ENCODE results near the gene CCDC69.
A peak's percentile ranks its signal among the peaks of the same experiment; 100 is the strongest.
"Not testable (repeated sequence)": the region's sequence is repeated elsewhere in the genome, so short reads cannot be mapped to it uniquely, and the experiment has no call there.

Gene CCDC69

DNA sequence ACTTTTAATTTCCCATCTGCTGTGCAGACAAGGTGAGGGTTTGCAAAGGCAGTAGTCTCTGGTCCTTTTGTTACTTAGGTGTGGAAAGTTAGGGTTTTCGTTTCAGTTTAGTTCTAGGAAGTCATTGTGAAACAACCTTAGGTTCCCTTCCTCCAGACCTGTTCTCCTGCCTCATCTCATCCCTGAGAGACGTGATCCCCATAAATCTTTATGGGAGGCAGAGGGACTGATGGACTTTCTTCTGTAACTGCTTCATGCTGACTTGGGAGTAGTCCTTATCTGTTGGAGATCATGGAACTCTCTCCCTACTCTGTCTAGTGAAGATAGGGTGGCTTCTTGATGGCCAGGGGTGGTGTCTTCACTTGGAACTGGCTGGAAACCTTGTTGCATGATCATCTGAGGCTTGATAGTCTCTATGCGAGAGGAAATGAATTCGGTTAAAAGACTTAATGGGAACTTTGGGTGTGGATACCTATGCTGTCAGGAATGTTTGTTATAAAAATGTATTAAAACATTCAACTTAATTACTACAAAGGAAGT lies 21.9 kb upstream of the CCDC69 start:
- no peak for DNase-seq (ENCODE audit: low spot score)

- DNase-seq (ENCODE audit: low spot score) = no peak
Observed at GRCh38 chr5:151244206-151244605, 20.3 kb upstream of the CCDC69 start.

DNA sequence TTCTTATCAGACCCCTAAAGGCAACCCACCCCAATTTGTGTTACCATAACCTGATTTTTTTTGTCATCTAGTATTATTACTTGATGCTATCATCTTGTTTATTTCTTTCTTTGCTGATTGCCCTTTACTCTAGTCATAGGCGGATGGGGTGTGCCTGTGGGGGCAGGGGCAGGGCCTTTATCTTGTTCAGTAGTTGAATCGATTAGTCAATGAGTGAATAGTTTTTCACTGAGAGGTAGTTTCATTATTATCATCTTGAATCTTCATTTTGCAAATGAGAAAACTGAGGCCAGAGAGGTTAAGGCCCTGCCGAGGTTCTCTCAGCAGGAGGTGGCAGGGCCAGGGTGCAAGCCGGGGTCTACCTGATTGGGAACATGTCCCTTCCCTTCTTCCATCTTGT lies 19.7 kb upstream of the CCDC69 start:
- DNase-seq (ENCODE audit: low spot score) = no peak

DNA sequence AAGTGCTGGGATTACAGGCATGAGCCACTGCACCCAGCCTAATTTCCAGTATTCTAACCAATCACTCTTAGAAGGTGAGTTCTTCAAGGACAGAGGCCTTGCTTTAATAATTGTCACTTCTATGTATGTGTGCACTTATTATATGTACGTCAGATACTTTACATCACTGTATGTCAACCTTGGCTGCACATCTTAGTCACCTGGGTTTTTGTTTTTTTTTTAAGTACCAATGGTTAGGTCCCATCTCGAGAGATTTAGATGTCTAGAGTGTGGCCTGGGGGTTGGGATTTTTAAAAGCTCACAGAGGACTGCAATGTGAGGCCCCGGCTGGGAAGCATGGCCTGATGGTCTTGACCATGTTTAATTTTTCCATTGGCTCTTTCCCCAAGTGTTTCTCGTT lies 19.2 kb upstream of the CCDC69 start:
- DNase-seq (ENCODE audit: low spot score) = no peak

GRCh38 chr5:151240924-151241635 lies 17.2 kb upstream of the CCDC69 start:
- DNase-seq (ENCODE audit: low spot score) = no peak

- not testable (repeated sequence) for DNase-seq (ENCODE audit: low spot score)
Observed at GRCh38 chr5:151240268-151240835, 16.5 kb upstream of the CCDC69 start.

DNA sequence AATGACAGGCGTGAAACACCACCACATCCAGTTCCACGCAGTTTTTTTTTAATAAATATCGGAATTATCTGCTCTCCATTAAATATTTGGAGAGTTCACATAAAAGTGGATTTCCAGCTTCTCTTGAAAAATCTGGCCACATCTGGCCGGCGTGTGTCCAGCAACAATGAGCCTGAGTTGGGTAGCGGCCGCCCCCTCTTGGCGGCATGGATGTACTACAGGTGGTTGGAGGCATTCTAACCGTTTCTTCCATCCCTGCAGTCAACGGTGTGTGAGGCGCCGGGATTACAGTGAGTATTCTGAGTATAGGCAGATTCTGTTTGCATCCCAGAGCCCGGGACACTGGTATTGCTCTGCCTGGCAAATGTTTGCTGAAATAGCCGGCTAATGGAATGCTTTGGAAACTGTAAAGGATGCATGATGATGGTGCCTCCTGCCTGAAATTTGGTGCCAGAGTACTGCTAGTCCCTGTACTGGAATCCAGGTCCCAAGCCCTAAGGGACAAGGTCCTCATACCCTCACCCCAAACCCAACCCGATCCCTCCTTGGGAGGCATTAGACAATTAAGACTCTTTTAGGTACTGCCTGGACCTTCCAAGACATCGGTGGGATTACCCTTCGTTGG lies 15.5 kb upstream of the CCDC69 start:
- peak; percentile 77 for DNase-seq (ENCODE audit: low spot score)

- no peak for DNase-seq (ENCODE audit: low spot score)
Observed at GRCh38 chr5:151238303-151238741, 14.4 kb upstream of the CCDC69 start.

DNA sequence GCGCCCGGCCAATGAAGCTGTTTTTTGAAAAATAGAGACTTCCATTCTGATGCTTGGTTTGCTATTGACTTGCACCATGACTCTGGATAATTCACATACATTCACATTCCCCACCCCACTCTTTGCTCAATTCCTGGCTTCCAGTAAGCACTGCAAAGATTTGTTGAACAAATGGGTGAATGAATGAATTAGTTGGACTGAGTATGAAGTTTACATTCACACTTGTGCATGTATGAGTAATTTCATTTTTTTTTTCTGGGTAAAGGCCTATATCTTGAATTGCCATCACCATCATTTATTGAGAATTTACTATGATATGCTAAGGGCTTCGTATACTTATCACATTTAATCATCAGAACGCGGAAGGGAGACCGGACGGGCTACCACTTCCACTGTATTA lies 13.8 kb upstream of the CCDC69 start:
- DNase-seq (ENCODE audit: low spot score) = no peak

DNA sequence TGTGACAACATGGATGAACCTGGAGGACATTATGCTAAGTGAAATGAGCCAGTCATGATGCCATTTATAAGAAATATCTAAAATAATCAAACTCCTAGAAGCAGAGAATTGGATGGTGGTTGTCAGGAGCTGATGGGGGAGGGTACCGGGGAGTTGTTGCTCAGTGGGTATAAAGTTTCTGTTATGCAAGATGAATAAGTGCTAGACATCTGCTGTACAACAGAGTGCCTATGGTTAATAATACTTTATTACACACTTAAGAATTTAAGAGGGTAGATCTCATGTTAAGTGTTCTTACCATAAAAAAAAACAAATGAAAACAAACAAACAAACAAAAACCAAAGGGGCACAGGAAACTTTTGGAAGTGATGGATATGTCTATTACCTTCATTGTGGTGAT lies 13.0 kb upstream of the CCDC69 start:
- DNase-seq (ENCODE audit: low spot score) = no peak

- not testable (repeated sequence) for DNase-seq (ENCODE audit: low spot score)
Observed at GRCh38 chr5:151235239-151235571, 11.3 kb upstream of the CCDC69 start.

GRCh38 chr5:151234476-151235238 lies 10.8 kb upstream of the CCDC69 start:
- no peak for DNase-seq (ENCODE audit: low spot score)

DNA sequence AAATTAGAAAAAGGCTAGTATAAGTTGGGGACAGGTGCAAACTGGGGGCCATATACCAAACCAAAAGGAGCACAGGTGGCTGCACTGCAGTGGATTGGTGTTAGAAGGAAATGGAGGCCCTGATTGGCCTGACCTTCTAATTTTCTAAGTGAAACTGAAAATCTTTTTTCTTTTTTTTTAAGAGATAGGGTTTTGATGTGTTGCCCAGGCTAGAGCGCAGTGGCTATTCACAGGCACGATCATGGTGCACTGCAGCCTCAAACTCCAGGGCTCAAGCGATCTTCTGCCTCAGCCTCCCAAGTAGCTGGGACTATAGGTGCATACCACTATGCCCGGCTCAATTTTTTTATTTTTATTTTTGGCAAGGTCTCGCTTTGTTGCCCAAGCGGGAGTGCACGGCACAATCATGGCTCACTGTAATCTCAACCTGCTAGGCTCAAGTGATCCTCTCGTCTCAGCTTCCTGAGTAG lies 9.8 kb upstream of the CCDC69 start:
- DNase-seq (ENCODE audit: low spot score) = no peak

DNA sequence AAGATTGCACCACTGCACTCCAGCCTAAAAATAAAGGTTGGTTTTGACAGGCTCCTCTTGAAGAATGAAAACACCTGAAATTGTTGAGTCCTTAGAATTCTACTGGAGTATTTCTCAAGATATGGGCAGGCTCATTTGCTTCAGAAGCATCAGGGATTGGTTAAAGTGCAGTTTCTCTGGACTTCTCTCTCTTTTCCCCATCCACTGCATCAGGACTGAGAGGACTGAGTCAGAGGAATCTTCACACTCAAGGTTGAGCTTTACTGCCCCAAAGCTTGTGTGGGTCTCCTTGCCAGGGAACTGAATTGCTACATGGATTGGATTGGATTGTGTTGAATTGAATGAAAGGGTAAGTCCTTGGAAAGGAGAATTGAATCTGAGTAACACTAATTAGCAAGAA lies 7.5 kb upstream of the CCDC69 start:
- DNase-seq (ENCODE audit: low spot score) = no peak

- DNase-seq (ENCODE audit: low spot score) = no peak
Observed at GRCh38 chr5:151230048-151230680, 6.3 kb upstream of the CCDC69 start.

- DNase-seq (ENCODE audit: low spot score) = no peak
Observed at GRCh38 chr5:151228986-151229385, 5.1 kb upstream of the CCDC69 start.

DNA sequence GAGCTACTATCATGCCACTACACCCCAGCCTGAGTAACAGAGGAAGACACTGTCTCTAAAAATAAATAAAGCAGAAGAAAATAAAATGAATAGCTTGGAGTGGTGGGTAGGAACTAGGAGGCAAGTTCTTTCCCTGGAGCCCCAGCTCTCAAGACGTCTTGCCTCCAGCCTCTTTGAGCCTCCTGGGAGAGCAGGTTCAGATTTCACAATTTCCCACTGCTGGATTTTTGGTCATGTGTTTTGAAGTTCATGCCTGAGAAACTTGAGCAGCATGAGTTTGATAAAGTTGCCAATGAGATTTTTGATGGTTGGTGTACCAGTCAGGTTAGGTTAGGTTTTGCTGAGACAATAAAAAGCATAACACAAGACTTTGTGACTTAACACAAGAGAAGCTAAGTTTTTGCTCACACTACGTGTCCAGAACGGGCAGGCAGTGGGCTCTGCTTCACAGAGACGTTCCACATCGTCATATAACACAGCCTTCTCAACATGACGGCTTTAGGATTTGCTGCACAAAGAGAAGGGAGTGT lies 4.1 kb upstream of the CCDC69 start:
- no peak for DNase-seq (ENCODE audit: low spot score)

- DNase-seq (ENCODE audit: low spot score) = no peak
Observed at GRCh38 chr5:151225475-151225874, 1.6 kb upstream of the CCDC69 start.

DNA sequence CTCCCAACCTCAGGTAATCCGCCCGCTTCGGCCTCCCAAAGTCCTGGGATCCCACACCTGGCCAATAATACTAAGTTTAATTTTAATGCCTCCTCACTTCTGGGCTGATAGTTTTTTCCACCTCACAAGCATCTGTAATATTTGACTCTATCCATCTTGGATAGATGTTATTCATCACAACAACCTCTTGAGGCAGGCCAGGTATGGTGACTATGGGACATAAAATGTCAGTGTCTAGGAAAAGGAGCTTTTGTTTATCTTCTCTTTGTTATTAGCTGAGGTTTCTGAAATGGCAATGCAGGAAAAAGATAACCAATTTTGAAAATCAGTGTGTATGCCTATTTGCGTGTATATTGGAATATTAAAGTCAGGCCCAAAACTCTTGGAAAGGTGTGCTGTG lies 1.2 kb upstream of the CCDC69 start:
- no peak for DNase-seq (ENCODE audit: low spot score)

- no peak for DNase-seq (ENCODE audit: low spot score)
Observed at GRCh38 chr5:151224372-151224771, 480 bp upstream of the CCDC69 start.

DNA sequence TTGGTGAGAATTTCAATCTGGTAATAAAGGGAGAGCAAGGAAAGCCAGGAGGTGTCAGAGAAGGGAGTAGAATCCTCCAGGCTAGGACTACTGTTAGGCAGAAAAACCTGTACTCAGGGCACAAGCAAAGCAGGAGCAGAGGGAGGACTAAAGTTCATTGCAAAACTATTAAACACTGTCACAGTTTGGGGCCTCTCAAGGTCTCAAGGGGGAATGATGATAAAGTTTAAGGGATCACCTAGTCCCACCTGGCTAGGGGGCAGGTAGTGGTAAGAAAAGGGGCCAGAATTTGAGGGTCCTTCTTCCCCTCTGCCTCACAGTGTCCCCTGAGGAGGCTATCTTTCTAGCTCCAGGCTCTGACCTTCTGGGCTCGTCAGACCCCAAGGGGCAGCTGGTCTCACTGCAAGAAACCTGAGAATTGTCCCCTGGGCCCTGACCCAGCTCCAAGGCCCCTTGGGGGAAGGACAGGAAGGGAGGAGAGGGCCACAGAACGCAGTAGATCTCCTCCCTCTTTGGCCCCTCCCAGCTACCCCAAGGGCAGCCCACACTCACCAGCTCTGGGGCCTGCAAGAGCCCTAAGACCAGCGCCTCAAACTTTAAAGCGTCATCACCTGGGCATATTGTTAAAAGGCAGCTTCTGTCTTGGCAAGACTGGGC lies 974 bp downstream of the CCDC69 start:
- DNase-seq (ENCODE audit: low spot score) = no peak

All from GM03348 (cell line).